ENCODE measurements around the gene SENP2. TPM values are rescaled to one million over a fixed set of nuclear protein-coding genes. Genes with fewer than 3 reads are reported as not detected.
A peak's percentile ranks its signal among the peaks of the same experiment; 100 is the strongest.

Gene SENP2
- total and polyA plus RNA-seq, 10 of the 15 experiments (the other 5 are each of a cell fraction or from before 2014, with no cell fraction given), result 9.0 to 42.7 (median 25.1) TPM

DNA sequence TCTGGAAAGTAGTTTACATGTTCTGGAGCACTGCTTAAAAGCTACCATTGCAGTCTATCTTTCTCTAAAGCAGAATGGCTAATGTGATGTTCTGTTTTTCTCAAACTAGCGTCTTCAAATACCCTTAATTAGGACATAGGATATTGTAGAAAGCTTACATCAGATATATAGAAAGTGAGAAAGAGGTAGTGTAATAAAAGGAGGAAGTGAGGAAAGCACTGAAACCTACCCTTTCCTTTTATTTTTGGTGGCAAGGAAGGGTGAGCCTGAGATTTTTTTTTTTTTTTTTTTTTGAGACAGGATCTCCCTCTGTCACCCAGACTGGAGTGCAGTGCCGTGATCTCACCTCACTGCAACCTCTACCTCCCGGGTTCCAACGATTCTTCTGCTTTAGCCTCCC lies 9.4 kb downstream of the SENP2 start (continued):
- TF ChIP-seq CEBPB (IDR thresholded peaks at IDR 0.05; ENCODE audit: borderline replicate concordance in 1 of 2, low read depth in 2 of 2, low read length in 2 of 2), result no peak
- TF ChIP-seq NRF1 (conservative IDR thresholded peaks at IDR 0.05; ENCODE audit: low read depth, low read length), result no peak
- TF ChIP-seq ZBTB4 (CRISPR knock-in tag; IDR thresholded peaks at IDR 0.05), result no peak
- no peak for TF ChIP-seq SMAD5 (IDR thresholded peaks at IDR 0.05; ENCODE audit: low read depth)
- no peak for TF ChIP-seq POLR2A (IDR thresholded peaks at IDR 0.05; ENCODE audit: low read depth, low read length)
- no peak for TF ChIP-seq CBX5 (IDR thresholded peaks at IDR 0.05; ENCODE audit: low read depth)
- TF ChIP-seq EZH2 (IDR thresholded peaks at IDR 0.05; ENCODE audit: borderline replicate concordance, control insufficient read depth, low read depth, low read length), result no peak
- no peak for TF ChIP-seq NBN (IDR thresholded peaks at IDR 0.05)
- TF ChIP-seq ZBED1 (IDR thresholded peaks at IDR 0.05; ENCODE audit: borderline replicate concordance), result no peak
- TF ChIP-seq HDAC6 (IDR thresholded peaks at IDR 0.05; ENCODE audit: unreplicated experiment), result no peak
- TF ChIP-seq BCL11A (IDR thresholded peaks at IDR 0.05; ENCODE audit: low read depth, low read length), result no peak
- TF ChIP-seq SPI1 (IDR thresholded peaks at IDR 0.05; ENCODE audit: borderline replicate concordance, insufficient read depth, low read depth, low read length), result peak; percentile 83
- TF ChIP-seq WRNIP1 (IDR thresholded peaks at IDR 0.05; ENCODE audit: borderline replicate concordance, low read depth, low read length), result no peak
- peak; percentile 69 for TF ChIP-seq NFIC (IDR thresholded peaks at IDR 0.05; ENCODE audit: low read depth, low read length)

All from GM12878 (cell line).